HepG2 (cell line): Measurements from ENCODE around the gene AGT. TPM values are rescaled to one million over a fixed set of nuclear protein-coding genes. Genes with fewer than 3 reads are reported as not detected.
A peak's percentile ranks its signal among the peaks of the same experiment; 100 is the strongest.

Experiments
- AGO1 ChIP-seq: fragments of 200-400 bp; formaldehyde crosslinking; IDR thresholded peaks from 2 replicates; pipeline ENCODE4 v1.6.1; 2017; ENCODE audit warnings: mild to moderate bottlenecking, low read depth, low read length, moderate library complexity; ENCODE audit not compliant: poor library complexity, severe bottlenecking
- DBP ChIP-seq: sonication (generic); formaldehyde crosslinking; IDR thresholded peaks from 2 replicates; pipeline ENCODE4 v1.4.0; 2020; ENCODE audit warnings: missing genetic modification reagents; ENCODE audit errors: not compliant biosample characterization
- ETV5 ChIP-seq: IDR thresholded peaks from 2 replicates; pipeline ENCODE4 v1.6.1; 2018; ENCODE audit warnings: missing biosample characterization, missing genetic modification reagents, inconsistent platforms, borderline replicate concordance
- GATA4 ChIP-seq: sonication (generic); IDR thresholded peaks from 2 replicates; pipeline ENCODE4 v1.6.1; 2016; ENCODE audit warnings: antibody characterized with exemption, low read depth, borderline replicate concordance
- LBX2 ChIP-seq: sonication (generic); formaldehyde crosslinking; IDR thresholded peaks from 2 replicates; pipeline ENCODE4 v1.5.0; 2020; ENCODE audit warnings: missing genetic modification reagents, mild to moderate bottlenecking, borderline replicate concordance
- NFKBIZ ChIP-seq: IDR thresholded peaks from 2 replicates; pipeline ENCODE4 v1.6.1; 2018; ENCODE audit warnings: missing genetic modification reagents, missing compliant biosample characterization
- RAD21 ChIP-seq: fragments of 450-650 bp; formaldehyde crosslinking; IDR thresholded peaks from 2 replicates; pipeline ENCODE4 v1.5.0; 2020; ENCODE audit warnings: mild to moderate bottlenecking
- REST ChIP-seq, 2 experiments: IDR thresholded peaks; 2 replicates each; pipeline ENCODE4 v1.6.1; 2011 to 2012; ENCODE audit warnings: low read length in 2 of 2, borderline replicate concordance in 1 of 2, low read depth in 1 of 2, mild to moderate bottlenecking in 1 of 2, moderate library complexity in 1 of 2
- RFX1 ChIP-seq: fragments of 450-650 bp; IDR thresholded peaks from 2 replicates; pipeline ENCODE4 v1.6.1; 2017
- TBX3 ChIP-seq: fragments of 450-650 bp; IDR thresholded peaks from 2 replicates; pipeline ENCODE4 v1.6.1; 2017; ENCODE audit warnings: antibody characterized with exemption, mild to moderate bottlenecking, inconsistent platforms, borderline replicate concordance
- THAP7 ChIP-seq: sonication (generic); formaldehyde crosslinking; IDR thresholded peaks from 2 replicates; pipeline ENCODE4 v1.8.1; 2023; ENCODE audit warnings: mild to moderate bottlenecking, missing genetic modification reagents
- ZFP37 ChIP-seq: sonication (generic); formaldehyde crosslinking; IDR thresholded peaks from 2 replicates; pipeline ENCODE4 v1.4.0; 2020; ENCODE audit warnings: missing genetic modification reagents, borderline replicate concordance
- ZNF256 ChIP-seq: sonication (generic); formaldehyde crosslinking; conservative IDR thresholded peaks from 2 replicates; pipeline ENCODE4 v1.4.0; 2020; ENCODE audit warnings: missing genetic modification reagents
- ZNF446 ChIP-seq: sonication (generic); formaldehyde crosslinking; IDR thresholded peaks from 2 replicates; pipeline ENCODE4 v1.5.0; 2020; ENCODE audit warnings: mild to moderate bottlenecking, missing genetic modification reagents
- ZNF530 ChIP-seq: sonication (generic); formaldehyde crosslinking; IDR thresholded peaks from 2 replicates; pipeline ENCODE4 v1.5.0; 2020; ENCODE audit warnings: low read depth, mild to moderate bottlenecking, missing genetic modification reagents
- ZNF660 ChIP-seq: sonication (generic); formaldehyde crosslinking; IDR thresholded peaks from 2 replicates; pipeline ENCODE4 v1.5.1; 2020; ENCODE audit warnings: mild to moderate bottlenecking, low read depth, missing genetic modification reagents, borderline replicate concordance
- ZNF792 ChIP-seq: IDR thresholded peaks from 2 replicates; pipeline ENCODE4 v1.6.1; 2016
- polyA plus RNA-seq, 8 experiments: library from polyadenylated mRNA; depleted of rRNA in 3 of 8; stranded (reverse) in 7 of 8; unstranded in 1 of 8; fragments of >200 nt; fragmentation: Illumina TruSeq in 4 of 8; extraction: Trizol in 4 of 8; gene quantifications; 2 replicates each; pipeline versions ENCODE4 v1.2.1 to v1.2.3, GENCODE V29; 2011 to 2016; ENCODE audit warnings: low read depth in 4 of 8, missing spikeins in 1 of 8, mixed read lengths in 1 of 8; ENCODE audit not compliant: insufficient read depth in 1 of 8
- total RNA-seq, 5 experiments: library from RNA; depleted of rRNA; stranded (reverse); fragments of >200 nt; fragmentation: Illumina TruSeq; extraction: Trizol; gene quantifications; 2 replicates each; pipeline ENCODE4 v1.2.3, GENCODE V29; 2016; ENCODE audit warnings: low read depth in 1 of 5
- TF ChIP-seq, protein P1 (sequence below): sonication (generic); formaldehyde crosslinking; IDR thresholded peaks from 2 replicates; pipeline ENCODE4 v1.8.0; 2022; ENCODE audit warnings: mild to moderate bottlenecking, missing genetic modification reagents, moderate library complexity
- TF ChIP-seq, protein P2 (sequence below): IDR thresholded peaks from 2 replicates; pipeline ENCODE4 v1.6.1; 2018; ENCODE audit warnings: missing genetic modification reagents, mild to moderate bottlenecking, missing compliant biosample characterization

AGT gene
- total and polyA plus RNA-seq, 2 of the 13 experiments (the other 11 are each of a cell fraction or from before 2014, with no cell fraction given), result 892 to 2,071 TPM

- TF ChIP-seq AGO1 (no peak), GATA4 (peak; percentile 82), ZNF446 (peak; percentile 78), REST (IDR thresholded peaks at IDR 0.05; ENCODE audit: borderline replicate concordance in 1 of 2, low read depth in 1 of 2, low read length in 2 of 2) (peak in 1 of 2 experiments; percentile 57; a peak in 1 of 4 replicates), NFKBIZ (peak; percentile 91; the same call in 1 of the 2 replicates), ZNF256 (CRISPR knock-in tag) (peak; percentile 29), RFX1 (no peak), ZNF530 (CRISPR knock-in tag) (no peak), ZNF660 (no peak), DBP (CRISPR knock-in tag) (peak; percentile 53), ZFP37 (CRISPR knock-in tag) (0 out of 2 replicates have a peak, but pooled peaks have one; percentile 64), LBX2 (CRISPR knock-in tag) (no peak), RAD21 (CRISPR knock-in tag) (peak; percentile 28; the same call in 1 of the 2 replicates), ETV5 (peak; percentile 97), ZNF792 (CRISPR knock-in tag) (peak; percentile 83), TBX3 (peak; percentile 31; the same call in 1 of the 2 replicates), THAP7 (CRISPR knock-in tag) (peak; percentile 91)
- TF ChIP-seq, protein P1, sequence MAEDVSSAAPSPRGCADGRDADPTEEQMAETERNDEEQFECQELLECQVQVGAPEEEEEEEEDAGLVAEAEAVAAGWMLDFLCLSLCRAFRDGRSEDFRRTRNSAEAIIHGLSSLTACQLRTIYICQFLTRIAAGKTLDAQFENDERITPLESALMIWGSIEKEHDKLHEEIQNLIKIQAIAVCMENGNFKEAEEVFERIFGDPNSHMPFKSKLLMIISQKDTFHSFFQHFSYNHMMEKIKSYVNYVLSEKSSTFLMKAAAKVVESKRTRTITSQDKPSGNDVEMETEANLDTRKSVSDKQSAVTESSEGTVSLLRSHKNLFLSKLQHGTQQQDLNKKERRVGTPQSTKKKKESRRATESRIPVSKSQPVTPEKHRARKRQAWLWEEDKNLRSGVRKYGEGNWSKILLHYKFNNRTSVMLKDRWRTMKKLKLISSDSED (CRISPR knock-in tag), result 0 out of 2 replicates have a peak, but pooled peaks have one; percentile 58
- TF ChIP-seq, protein P2, sequence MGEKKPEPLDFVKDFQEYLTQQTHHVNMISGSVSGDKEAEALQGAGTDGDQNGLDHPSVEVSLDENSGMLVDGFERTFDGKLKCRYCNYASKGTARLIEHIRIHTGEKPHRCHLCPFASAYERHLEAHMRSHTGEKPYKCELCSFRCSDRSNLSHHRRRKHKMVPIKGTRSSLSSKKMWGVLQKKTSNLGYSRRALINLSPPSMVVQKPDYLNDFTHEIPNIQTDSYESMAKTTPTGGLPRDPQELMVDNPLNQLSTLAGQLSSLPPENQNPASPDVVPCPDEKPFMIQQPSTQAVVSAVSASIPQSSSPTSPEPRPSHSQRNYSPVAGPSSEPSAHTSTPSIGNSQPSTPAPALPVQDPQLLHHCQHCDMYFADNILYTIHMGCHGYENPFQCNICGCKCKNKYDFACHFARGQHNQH (CRISPR knock-in tag), result peak; percentile 91
Measured at GRCh38 chr1:230713915-230714764, at the start of gene AGT (continued).
